ENCODE data around the gene ATP8B3.

Gene ATP8B3

GRCh38 chr19:1789261-1790041 is 22.6 kb downstream of the ATP8B3 start:
- no peak for DNase-seq

DNA sequence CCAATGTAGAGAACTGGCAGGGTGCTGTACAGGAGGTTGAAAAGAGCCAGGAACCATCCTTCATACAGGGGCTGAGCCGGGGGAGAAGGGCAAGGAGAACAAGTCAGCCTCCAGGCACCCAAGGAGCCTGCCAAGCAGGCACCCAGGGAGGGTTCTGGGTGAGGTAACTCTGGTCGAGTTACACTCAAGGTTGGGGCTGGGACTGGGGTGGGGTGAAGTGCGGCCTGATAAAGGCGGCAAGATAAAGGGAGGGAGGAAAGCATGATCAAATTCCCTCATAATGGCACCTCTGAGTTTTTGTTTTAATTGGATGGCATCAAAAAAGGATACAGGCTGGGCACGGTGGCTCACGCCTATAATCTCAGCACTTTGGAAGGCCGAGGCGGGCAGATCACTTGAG is 25.0 kb downstream of the ATP8B3 start:
- DNase-seq, result no peak

DNA sequence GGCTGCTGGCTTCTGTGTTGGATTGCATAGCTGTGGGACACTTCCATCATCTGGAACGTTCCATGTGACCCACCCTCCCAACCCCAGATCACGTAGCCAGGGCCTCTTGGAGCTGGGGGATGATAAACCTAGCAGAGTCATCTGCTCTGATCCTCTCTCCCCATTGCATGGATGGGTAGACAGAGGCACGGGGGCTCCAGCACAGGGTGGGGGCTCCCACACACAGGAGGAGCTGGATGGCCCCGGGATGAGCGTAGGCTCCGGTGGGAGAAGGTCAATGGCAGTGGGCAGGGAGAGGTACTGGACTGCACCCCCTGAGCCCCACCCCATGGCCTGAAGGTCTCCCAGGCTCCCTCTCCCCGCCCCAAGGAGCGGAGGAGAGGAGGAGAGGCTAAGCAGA is 25.4 kb downstream of the ATP8B3 start:
- no peak for DNase-seq

- DNase-seq, result no peak
These were observed 26.8 kb downstream of the ATP8B3 start for GRCh38 chr19:1785310-1785709.

GRCh38 chr19:1783874-1784273 is 28.2 kb downstream of the ATP8B3 start:
- no peak for DNase-seq

DNA sequence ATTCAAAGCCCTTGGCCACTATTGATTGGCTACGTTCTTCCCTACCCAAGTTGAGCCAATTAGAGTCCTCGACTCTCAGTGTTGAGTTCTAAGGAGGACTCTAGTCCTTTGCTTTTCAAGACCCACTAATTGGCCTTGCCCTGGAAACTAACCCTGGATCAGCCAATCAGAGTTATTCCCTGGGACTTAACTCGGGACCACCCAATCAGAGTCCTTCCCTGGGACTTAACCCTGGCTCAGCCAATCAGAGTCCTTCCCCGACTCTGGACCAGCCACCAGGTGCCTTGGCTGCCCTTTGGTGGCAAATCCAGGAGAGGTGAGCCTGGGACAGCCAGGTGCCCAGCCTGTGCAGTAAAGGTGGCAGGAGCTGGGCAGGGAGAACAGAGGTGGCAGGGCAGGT is 28.7 kb downstream of the ATP8B3 start:
- DNase-seq, result no peak

- no peak for DNase-seq
These were observed 29.6 kb downstream of the ATP8B3 start for GRCh38 chr19:1782521-1782920.

GRCh38 chr19:1780272-1780958 is 31.7 kb downstream of the ATP8B3 start:
- no peak for DNase-seq

- DNase-seq, result no peak
These were observed 32.5 kb downstream of the ATP8B3 start for GRCh38 chr19:1779574-1779973.

GRCh38 chr19:1777149-1777548 is 34.9 kb downstream of the ATP8B3 start:
- DNase-seq, result no peak

DNA sequence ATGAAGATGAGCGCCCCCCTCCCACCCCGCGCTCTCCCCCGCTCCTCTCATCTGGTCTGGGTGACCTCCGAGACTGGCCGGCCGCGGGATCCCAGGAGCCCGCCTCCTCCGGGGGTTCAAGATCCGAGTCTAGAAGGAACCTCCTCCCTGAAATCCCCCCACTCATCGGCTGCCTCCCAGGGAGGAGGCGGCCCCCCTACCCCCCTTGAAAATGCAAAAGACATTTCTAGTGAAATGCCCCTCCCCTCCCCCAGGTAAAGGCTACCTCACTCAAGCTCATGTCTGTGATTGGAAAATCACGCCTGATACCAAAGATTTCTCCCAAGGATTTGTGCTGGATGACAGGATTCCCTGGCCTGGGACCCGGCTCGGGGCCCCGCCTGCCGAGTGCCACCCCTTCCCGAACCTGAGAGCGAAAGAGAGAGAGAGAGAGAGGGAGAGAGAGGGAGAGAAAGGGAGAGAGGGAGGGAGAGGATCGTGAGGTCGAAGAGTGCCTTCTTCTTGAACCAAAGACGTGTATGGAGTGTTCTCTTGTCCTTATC is 35.4 kb downstream of the ATP8B3 start:
- no peak for DNase-seq

- DNase-seq, result no peak
These were observed 36.0 kb downstream of the ATP8B3 start for GRCh38 chr19:1775951-1776605.

- DNase-seq, result no peak
These were observed 36.9 kb downstream of the ATP8B3 start for GRCh38 chr19:1774989-1775772.

DNA sequence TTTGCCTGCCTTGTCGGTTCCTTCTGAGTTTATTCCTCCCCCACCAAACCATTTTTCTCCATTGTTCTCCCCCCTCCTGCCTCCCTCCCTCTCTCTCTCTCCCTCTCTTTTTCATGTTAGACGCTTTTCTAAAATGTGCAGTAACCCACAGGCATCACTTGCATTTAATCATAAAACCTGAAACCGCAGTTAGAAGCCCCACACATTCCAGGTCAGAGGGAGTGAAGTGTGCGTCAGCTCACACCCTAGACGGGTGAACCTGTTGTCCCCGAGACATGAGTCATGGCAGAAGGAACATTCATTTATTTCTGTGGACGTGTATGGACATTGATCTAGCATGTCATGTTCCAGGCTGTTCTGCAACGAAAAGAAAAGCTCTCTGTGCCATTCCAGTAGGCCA is 38.9 kb downstream of the ATP8B3 start:
- DNase-seq, result no peak

- no peak for DNase-seq
These were observed 41.1 kb downstream of the ATP8B3 start for GRCh38 chr19:1770866-1771576.

GRCh38 chr19:1769645-1769985 is 42.5 kb downstream of the ATP8B3 start:
- no peak for DNase-seq

- no peak for DNase-seq
These were observed 43.0 kb downstream of the ATP8B3 start for GRCh38 chr19:1768918-1769644.

DNA sequence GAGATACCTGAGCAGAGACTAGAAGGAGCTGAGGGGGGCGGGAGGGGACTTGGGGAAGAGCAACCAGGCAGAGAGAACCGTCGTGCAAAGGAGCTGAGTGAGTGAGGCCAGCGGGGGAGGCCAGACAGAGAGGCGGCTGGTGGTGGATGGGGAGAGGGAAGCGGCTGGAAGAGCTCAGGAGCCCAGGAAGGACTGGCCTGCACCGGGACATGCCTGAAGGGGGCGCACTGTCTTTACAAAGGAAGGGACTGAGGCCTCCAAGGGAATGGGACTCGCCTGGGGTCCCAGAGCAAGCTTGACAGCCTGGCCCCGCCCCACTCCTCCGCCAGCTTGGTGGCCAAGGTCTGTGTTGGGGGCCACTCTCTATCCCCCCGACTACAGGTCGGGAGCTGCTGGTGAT is 43.8 kb downstream of the ATP8B3 start:
- DNase-seq, result no peak

- peak; percentile 31 for DNase-seq
These were observed 44.6 kb downstream of the ATP8B3 start for GRCh38 chr19:1767464-1767933.

- DNase-seq, result no peak
These were observed 45.2 kb downstream of the ATP8B3 start for GRCh38 chr19:1766800-1767352.

Measured in CD4-positive, alpha-beta T cell treated with Interleukin-15 for 1 hour (primary cell).